Caco-2 (cell line): Measurements from ENCODE around the gene FAHD2B. TPM values are rescaled to one million over a fixed set of nuclear protein-coding genes. Genes with fewer than 3 reads are reported as not detected.
"Not testable (repeated sequence)": the region's sequence is repeated elsewhere in the genome, so short reads cannot be mapped to it uniquely, and the experiment has no call there.

Experiments
- BruUV-seq: library from RNA; stranded (reverse); fragments of 400-500 nt; replicated peaks from 2 replicates; lab custom pipeline; 2021; lab: Mats Ljungman, UMichigan
- CTCF ChIA-PET: fragments of 300-600 bp; sonication (Branson Sonifier 250); formaldehyde crosslinking; loops from one replicate; lab custom pipeline; 2022; ENCODE audit warnings: antibody characterized with exemption; lab: Charles Lee
- POLR2A ChIA-PET: fragments of 300-600 bp; sonication (Branson Sonifier 250); formaldehyde crosslinking; loops from one replicate; lab custom pipeline; 2022; ENCODE audit warnings: antibody characterized with exemption; lab: Charles Lee
- DNase-seq, 2 experiments: peaks; one replicate each; pipeline versions ENCODE4 v3.0.0 to v3.0.0-alpha.2; 2020 to 2022
- H3K27me3 ChIP-seq: replicated peaks from 2 replicates; pipeline ENCODE4 v1.6.0; 2011; ENCODE audit warnings: low read length; ENCODE audit not compliant: control insufficient read depth, insufficient read depth
- H3K36me3 ChIP-seq: 2 replicates; pipeline ENCODE4 v1.5.1; 2011; ENCODE audit warnings: low read length; ENCODE audit not compliant: control insufficient read depth, insufficient read depth
- H3K4me1 ChIP-seq: fragments of 250-450 bp; sonication (Bioruptor Pico); 2 replicates; pipeline ENCODE4 v1.5.1; 2020; ENCODE audit warnings: mild to moderate bottlenecking
- H3K4me3 ChIP-seq: 2 replicates; pipeline ENCODE4 v1.5.1; 2011; ENCODE audit warnings: low read depth, mild to moderate bottlenecking, control low read depth, low read length
- H3K9me3 ChIP-seq: fragments of 250-450 bp; sonication (Bioruptor Pico); 2 replicates; pipeline ENCODE4 v1.5.1; 2020; ENCODE audit warnings: mild to moderate bottlenecking, moderate library complexity
- H3K27ac Mint-ChIP-seq: one replicate; pipeline ENCODE4 v1.8.0; 2022; ENCODE audit warnings: mixed read lengths; ENCODE audit not compliant: unreplicated experiment
- H3K27me3 Mint-ChIP-seq: one replicate; pipeline ENCODE4 v1.8.0; 2022; ENCODE audit warnings: mixed read lengths; ENCODE audit not compliant: insufficient read depth, unreplicated experiment
- H3K36me3 Mint-ChIP-seq: one replicate; pipeline ENCODE4 v1.8.0; 2022; ENCODE audit warnings: mild to moderate bottlenecking, mixed read lengths; ENCODE audit not compliant: insufficient read depth, unreplicated experiment
- H3K4me1 Mint-ChIP-seq: one replicate; pipeline ENCODE4 v1.8.0; 2022; ENCODE audit warnings: low read depth, mixed read lengths; ENCODE audit not compliant: unreplicated experiment
- H3K4me3 Mint-ChIP-seq: one replicate; pipeline ENCODE4 v1.8.0; 2022; ENCODE audit warnings: mild to moderate bottlenecking, moderate library complexity, mixed read lengths; ENCODE audit not compliant: unreplicated experiment
- H3K9me3 Mint-ChIP-seq: one replicate; pipeline ENCODE4 v1.8.0; 2022; ENCODE audit warnings: mixed read lengths; ENCODE audit not compliant: unreplicated experiment
- CTCF ChIP-seq, 2 experiments: fragments of 200-600 bp in 1 of 2; IDR thresholded peaks; 1 replicate in 1 of 2; 2 replicates in 1 of 2; pipeline versions ENCODE4 v1.5.1 to v1.8.0; 2011 to 2022; ENCODE audit warnings: antibody characterized with exemption in 1 of 2, control low read depth in 1 of 2, inconsistent platforms in 1 of 2, low read depth in 1 of 2, low read length in 1 of 2, mild to moderate bottlenecking in 1 of 2, moderate library complexity in 1 of 2; ENCODE audit not compliant: insufficient read depth in 1 of 2, severe bottlenecking in 1 of 2, unreplicated experiment in 1 of 2
- intact Hi-C: fragments of 100-400 bp; cut with micrococcal nuclease; formaldehyde crosslinking; loops from one replicate; pipeline ENCODE4 v1.10.0; 2022; ENCODE audit not compliant: unreplicated experiment
- total RNA-seq: library from RNA; stranded (reverse); gene quantifications from 2 replicates; pipeline ENCODE4 v1.2.3, GENCODE V29; 2022

The FAHD2B gene
- total RNA-seq, 1 experiment from 2014 or later, result 15.1 TPM

GRCh38 chr2:97113050-97113881 lies 18.6 kb upstream of the FAHD2B start, which contains the start of gene ANKRD36:
Gene ANKRD36, plus strand, starts transcription at chr2:97113153. Its CDS starts 587 bp downstream, at chr2:97113740.
- BruUV-seq, H3K9me3 ChIP-seq, POLR2A ChIA-PET, H3K9me3 Mint-ChIP-seq, H3K27me3 ChIP-seq, H3K36me3 Mint-ChIP-seq, H3K36me3 ChIP-seq, H3K4me1 Mint-ChIP-seq, H3K4me1 ChIP-seq: not testable (repeated sequence)
- intact Hi-C loops, result loop anchor here (2.0 kb wide), 1 partner anchor 244 kb away; no protein-coding TSS in a partner anchor
- peak within 1 kb of the TSS; percentile 79 for H3K4me3 ChIP-seq
- H3K4me3 Mint-ChIP-seq, result peak within 1 kb of the TSS; percentile 91
- peak in 1 of 2 experiments; percentile 59 for TF ChIP-seq CTCF (IDR thresholded peaks at IDR 0.05; ENCODE audit: insufficient read depth in 1 of 2, low read depth in 1 of 2, low read length in 1 of 2, severe bottlenecking in 1 of 2, unreplicated experiment in 1 of 2)
- CTCF ChIA-PET, result interaction anchor here (0.6 to 1.3 kb wide), 4 partner anchors 101 to 255 kb away, joined by 3 to 8 read pairs (median 4); partner anchors contain the start of gene ANKRD39
- peaks cover 10% of the 10 kb centered on the region for H3K27me3 Mint-ChIP-seq
- peak within 1 kb of the TSS; percentile 85 for H3K27ac Mint-ChIP-seq
- peak; percentile 87 to 93 for DNase-seq

GRCh38 chr2:97112320-97113049 lies 17.8 kb upstream of the FAHD2B start:
- H3K4me1 ChIP-seq, H3K9me3 ChIP-seq, H3K36me3 ChIP-seq, H3K4me1 Mint-ChIP-seq, BruUV-seq, H3K9me3 Mint-ChIP-seq, H3K36me3 Mint-ChIP-seq, POLR2A ChIA-PET, H3K27me3 ChIP-seq: not testable (repeated sequence)
- intact Hi-C loops, result loop anchor here (2.0 kb wide), 1 partner anchor 244 kb away; no protein-coding TSS in a partner anchor
- CTCF ChIA-PET, result interaction anchor here (0.6 to 1.3 kb wide), 8 partner anchors 100 to 702 kb away, joined by 3 to 8 read pairs (median 3); partner anchors contain the start of gene ANKRD39
- Mint-ChIP-seq H3K27ac (peak overlapping the region; percentile 85), H3K4me3 (peak overlapping the region; percentile 91), H3K27me3 (peaks cover 10% of the 10 kb centered on the region)
- DNase-seq, result peak; percentile 81 to 82
- H3K4me3 ChIP-seq, result peak overlapping the region; percentile 79
- peak; percentile 71 to 91 for TF ChIP-seq CTCF (IDR thresholded peaks at IDR 0.05; ENCODE audit: insufficient read depth in 1 of 2, low read depth in 1 of 2, low read length in 1 of 2, severe bottlenecking in 1 of 2, unreplicated experiment in 1 of 2)

- H3K4me3 Mint-ChIP-seq, H3K27ac Mint-ChIP-seq, BruUV-seq, H3K4me1 Mint-ChIP-seq, DNase-seq, POLR2A ChIA-PET, intact Hi-C loops, H3K27me3 ChIP-seq, H3K9me3 Mint-ChIP-seq, H3K4me1 ChIP-seq, H3K36me3 Mint-ChIP-seq, H3K4me3 ChIP-seq, H3K36me3 ChIP-seq, H3K9me3 ChIP-seq: not testable (repeated sequence)
- peaks cover 10% of the 10 kb centered on the region for H3K27me3 Mint-ChIP-seq
- CTCF ChIA-PET, result interaction anchor here (0.7 kb wide), 1 partner anchor 64 kb away, joined by 3 read pairs; no protein-coding TSS in a partner anchor
These were observed 16.6 kb upstream of the FAHD2B start for GRCh38 chr2:97111246-97111645.

- DNase-seq, H3K4me1 ChIP-seq, H3K9me3 Mint-ChIP-seq, H3K4me3 Mint-ChIP-seq, H3K27ac Mint-ChIP-seq, H3K4me3 ChIP-seq, H3K4me1 Mint-ChIP-seq, H3K36me3 ChIP-seq, H3K27me3 ChIP-seq, H3K36me3 Mint-ChIP-seq, POLR2A ChIA-PET, intact Hi-C loops, H3K9me3 ChIP-seq, BruUV-seq, CTCF ChIA-PET: not testable (repeated sequence)
- H3K27me3 Mint-ChIP-seq, result peaks cover 10% of the 10 kb centered on the region
These were observed 12.2 kb upstream of the FAHD2B start for GRCh38 chr2:97106878-97107277.

GRCh38 chr2:97098786-97099372 lies 4.2 kb upstream of the FAHD2B start:
- H3K36me3 Mint-ChIP-seq, POLR2A ChIA-PET, H3K27me3 Mint-ChIP-seq, CTCF ChIA-PET, H3K9me3 Mint-ChIP-seq, H3K4me1 Mint-ChIP-seq, H3K27me3 ChIP-seq, BruUV-seq, DNase-seq, H3K36me3 ChIP-seq, H3K4me3 ChIP-seq, H3K9me3 ChIP-seq, H3K27ac Mint-ChIP-seq, intact Hi-C loops, H3K4me3 Mint-ChIP-seq, H3K4me1 ChIP-seq: not testable (repeated sequence)
